ENCODE data around the gene LOXL4.

LOXL4 gene

DNA sequence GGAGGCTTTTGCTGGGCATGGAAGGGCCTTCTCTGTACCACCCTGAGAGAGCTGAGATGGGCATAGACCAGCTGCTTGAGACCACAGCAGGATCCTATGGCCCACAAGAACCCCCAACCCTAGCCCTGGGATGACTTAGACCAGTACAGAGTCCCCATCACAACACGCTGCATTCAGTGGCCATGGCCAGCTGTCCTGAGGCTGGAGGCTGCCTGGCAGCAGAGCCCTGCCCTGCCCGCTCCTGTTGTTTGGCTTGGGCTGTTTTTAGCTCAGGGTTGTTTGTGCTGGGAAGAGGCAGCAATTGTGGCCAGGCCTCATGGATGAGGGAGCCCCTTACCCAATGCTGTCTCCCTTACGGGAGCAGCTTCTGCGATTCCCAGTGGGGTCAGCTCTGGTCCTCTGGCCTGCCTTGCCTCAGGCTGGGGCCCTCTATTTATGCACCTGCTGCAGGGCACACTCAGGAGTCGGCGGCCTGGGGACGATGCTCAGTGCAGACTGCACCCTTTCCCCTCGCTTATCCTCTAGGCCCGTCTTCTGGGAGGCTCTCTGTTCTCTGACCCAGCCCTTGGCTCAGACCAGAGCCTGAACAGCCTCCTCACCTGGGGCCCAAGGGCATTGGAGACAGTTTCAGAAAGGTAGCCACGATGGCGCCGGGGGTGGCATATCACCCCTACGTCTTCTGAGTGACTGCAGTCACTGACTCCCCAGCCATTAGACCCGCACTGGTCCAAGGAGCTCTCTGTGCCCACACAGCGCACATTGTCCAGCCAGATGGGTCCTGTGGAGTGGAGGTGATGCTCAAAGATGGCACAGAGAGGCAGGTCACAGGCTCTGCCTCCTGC lies 6.3 kb downstream of the LOXL4 start:
- no peak for FAIRE-seq
- no peak for TF ChIP-seq POLR2A (IDR thresholded peaks at IDR 0.05; ENCODE audit: low read depth, low read length)
- no peak for TF ChIP-seq TAF1 (IDR thresholded peaks at IDR 0.05; ENCODE audit: borderline replicate concordance, low read depth, low read length)
- no peak for TF ChIP-seq POLR2AphosphoS5 (IDR thresholded peaks at IDR 0.05; ENCODE audit: low read depth, low read length)
- DNase-seq (ENCODE audit: insufficient read length) = no peak

DNA sequence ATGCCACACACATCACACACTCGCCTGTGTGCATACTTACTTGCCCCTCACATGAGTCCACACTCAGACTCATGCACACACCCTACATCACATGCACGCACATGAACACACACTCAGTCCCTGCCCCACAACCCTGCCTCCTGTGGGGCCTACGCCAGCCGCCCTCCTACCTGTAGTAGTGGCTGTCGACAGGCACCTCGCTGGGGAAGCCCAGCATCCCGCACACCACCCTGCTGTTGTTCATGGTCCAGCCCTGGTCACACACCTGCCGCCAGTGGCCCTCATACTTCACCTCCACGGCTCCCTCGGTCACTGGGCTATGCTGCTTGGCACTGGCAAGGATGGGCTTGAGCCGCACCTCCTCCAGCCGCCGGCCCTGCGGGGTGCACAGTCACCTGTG lies 7.2 kb downstream of the LOXL4 start:
- FAIRE-seq (no peak), DNase-seq (ENCODE audit: insufficient read length) (no peak)
- TF ChIP-seq POLR2AphosphoS5 (IDR thresholded peaks at IDR 0.05; ENCODE audit: low read depth, low read length) (no peak), POLR2A (IDR thresholded peaks at IDR 0.05; ENCODE audit: low read depth, low read length) (no peak), TAF1 (IDR thresholded peaks at IDR 0.05; ENCODE audit: borderline replicate concordance, low read depth, low read length) (no peak)

DNA sequence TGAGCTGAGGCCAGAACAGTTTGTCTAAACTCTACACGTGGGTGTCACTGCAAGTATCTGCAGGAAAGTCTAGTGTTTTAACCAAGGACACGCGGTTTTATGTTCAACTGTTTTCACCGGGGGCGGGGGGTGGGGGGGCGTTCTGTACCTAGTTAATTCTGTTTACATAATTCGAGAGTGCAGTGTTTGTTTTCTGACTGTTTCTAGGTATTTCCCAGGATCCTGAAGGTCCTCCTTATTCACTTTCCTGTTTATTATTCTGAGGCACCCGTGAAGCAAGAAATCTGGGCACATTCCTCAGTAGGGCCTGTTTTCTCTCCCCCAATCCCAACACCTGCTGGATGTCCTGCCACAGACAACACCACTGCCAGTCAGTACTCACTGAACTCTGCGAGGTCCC lies 7.6 kb downstream of the LOXL4 start:
- DNase-seq (ENCODE audit: insufficient read length) = no peak
- FAIRE-seq = no peak
- TF ChIP-seq POLR2A (IDR thresholded peaks at IDR 0.05; ENCODE audit: low read depth, low read length) (no peak), TAF1 (IDR thresholded peaks at IDR 0.05; ENCODE audit: borderline replicate concordance, low read depth, low read length) (no peak), POLR2AphosphoS5 (IDR thresholded peaks at IDR 0.05; ENCODE audit: low read depth, low read length) (no peak)

DNA sequence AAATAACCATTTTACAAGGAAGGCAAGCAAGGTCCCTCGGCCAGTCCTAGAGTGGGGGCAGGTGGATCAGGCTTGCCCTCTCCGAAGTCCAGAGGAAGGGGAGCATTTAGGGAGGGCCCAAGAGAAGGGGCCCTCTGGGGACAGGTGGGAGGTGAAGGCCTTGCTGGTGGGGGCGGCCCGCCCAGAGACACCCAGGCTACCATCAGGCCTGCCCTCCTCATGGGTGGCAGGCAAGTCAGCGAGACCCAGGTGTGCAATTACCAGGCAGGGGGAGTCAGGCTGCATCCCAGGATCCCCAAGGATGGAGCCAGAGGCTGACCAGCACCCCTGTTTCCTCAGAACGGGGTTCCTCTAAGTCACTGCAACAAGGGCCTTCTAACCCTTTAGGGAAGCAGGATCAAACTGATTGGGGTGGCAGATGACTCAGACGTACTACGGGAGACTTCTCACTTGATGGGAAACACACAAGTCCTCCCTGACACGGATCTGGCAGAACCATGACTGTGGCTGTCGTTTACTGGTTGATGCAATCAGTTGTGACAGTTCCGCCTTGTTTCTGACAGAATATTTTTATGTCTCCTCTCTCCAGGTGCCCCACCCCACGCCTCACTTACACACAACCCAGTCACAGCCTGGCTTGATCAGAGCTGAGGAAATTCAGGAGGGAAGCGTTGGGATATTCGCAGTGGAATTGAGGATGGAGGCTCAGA lies 8.2 kb downstream of the LOXL4 start:
- no peak for FAIRE-seq
- TF ChIP-seq POLR2A (IDR thresholded peaks at IDR 0.05; ENCODE audit: low read depth, low read length) = no peak
- no peak for TF ChIP-seq POLR2AphosphoS5 (IDR thresholded peaks at IDR 0.05; ENCODE audit: low read depth, low read length)
- DNase-seq (ENCODE audit: insufficient read length) = no peak

DNA sequence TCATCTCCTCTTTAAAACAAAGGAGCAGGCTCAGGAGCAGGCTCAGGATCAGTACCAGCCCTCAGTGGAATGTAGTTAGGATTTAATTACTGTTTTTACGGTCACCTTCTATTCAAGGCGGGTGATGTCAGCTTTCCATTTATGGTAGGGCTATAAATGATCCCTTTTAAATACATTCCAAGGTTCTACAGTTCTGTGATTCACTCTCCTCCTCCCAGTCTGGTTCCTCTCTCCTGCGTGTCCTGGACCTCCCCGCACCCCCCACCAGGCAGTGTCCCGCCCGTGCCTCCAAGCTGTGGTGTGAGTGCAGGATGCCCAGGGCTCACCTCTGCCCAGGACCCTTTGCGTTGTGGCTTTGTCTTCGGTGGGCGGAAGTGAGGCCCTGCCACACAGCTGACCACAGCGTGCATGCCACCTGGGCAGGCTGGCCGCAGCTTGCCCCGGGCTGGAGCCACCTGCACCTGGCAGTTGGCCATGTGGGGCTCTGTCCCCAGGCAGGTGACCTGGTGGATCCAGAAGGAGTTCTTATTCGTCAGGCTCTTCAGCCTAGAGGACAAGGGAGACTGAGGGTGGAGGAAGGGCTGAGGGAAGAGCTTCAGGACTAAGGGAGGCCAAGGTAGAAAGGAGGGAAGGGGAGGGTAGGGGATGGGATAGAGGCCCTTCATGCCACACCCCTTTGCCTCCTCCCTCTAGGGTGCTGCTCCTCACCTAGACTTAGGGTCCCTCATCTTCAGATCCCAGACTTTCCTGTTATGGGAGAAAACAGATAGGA lies 9.1 kb downstream of the LOXL4 start:
- TF ChIP-seq TAF1 (IDR thresholded peaks at IDR 0.05; ENCODE audit: borderline replicate concordance, low read depth, low read length) (no peak), POLR2AphosphoS5 (IDR thresholded peaks at IDR 0.05; ENCODE audit: low read depth, low read length) (no peak), POLR2A (IDR thresholded peaks at IDR 0.05; ENCODE audit: low read depth, low read length) (no peak)
- DNase-seq (ENCODE audit: insufficient read length) (no peak), FAIRE-seq (no peak)

DNA sequence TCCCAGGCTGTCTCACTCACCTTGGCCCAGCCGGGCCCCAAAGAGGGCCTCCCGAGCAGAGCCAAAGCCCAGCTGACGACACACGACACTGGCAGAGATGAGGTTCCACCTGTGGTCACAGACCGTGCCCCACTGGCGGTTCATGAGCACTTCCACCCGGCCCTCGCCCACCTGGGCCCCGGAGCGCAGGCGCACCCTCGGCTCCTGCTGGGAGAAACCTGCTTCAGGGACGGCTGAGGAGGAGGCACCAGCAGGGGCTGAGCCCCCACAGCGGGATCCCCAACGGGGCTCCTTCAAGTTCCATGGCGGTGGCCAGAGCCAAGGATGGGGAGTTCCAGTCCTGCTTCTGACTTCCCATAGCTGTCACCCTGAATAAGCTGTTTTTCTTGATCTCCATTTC lies 10.0 kb downstream of the LOXL4 start:
- DNase-seq (ENCODE audit: insufficient read length) (no peak), FAIRE-seq (no peak)
- TF ChIP-seq POLR2AphosphoS5 (IDR thresholded peaks at IDR 0.05; ENCODE audit: low read depth, low read length) (no peak), POLR2A (IDR thresholded peaks at IDR 0.05; ENCODE audit: low read depth, low read length) (no peak), TAF1 (IDR thresholded peaks at IDR 0.05; ENCODE audit: borderline replicate concordance, low read depth, low read length) (no peak)

DNA sequence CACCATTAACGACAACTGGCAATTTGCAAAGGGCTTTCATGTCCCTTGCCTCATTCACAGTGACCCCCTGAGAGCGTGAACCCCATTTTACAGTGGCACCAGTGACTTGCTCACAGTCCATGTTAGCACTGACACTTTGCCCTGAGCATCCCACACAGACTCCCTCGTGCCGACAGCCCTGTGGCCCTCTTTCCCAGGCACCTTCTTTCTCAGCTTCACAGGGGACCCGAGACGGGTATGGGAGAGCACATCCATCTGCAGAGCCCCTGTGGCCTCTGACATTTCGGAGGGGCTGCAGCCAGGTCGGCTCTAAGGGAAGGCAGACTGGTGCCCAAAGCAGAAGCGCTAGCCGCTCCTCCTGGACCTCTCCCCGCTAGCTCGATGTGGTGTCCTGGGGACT lies 10.8 kb downstream of the LOXL4 start:
- FAIRE-seq (no peak), DNase-seq (ENCODE audit: insufficient read length) (no peak)
- TF ChIP-seq POLR2A (IDR thresholded peaks at IDR 0.05; ENCODE audit: low read depth, low read length) = no peak
- no peak for TF ChIP-seq POLR2AphosphoS5 (IDR thresholded peaks at IDR 0.05; ENCODE audit: low read depth, low read length)
- TF ChIP-seq TAF1 (IDR thresholded peaks at IDR 0.05; ENCODE audit: borderline replicate concordance, low read depth, low read length) = no peak

DNA sequence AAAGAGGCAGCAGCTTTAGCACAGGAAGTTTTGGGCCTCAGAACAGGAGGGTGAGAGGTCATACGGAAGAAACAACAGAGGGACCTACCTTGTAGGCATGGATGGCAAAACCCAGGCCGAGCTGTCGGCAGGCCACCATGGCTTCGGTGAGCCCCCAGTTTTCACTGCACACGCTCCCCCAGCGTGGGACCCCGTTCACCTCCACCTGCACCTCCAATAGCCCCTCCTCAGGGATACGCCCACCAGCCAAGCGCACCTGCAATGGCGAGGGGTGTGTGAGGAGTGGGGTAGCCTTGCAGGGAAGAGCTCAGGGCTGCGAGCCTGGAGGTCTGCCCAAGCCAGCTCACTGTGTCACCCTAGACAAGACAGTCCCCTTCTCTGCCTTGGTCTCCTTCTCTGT lies 11.3 kb downstream of the LOXL4 start:
- no peak for TF ChIP-seq TAF1 (IDR thresholded peaks at IDR 0.05; ENCODE audit: borderline replicate concordance, low read depth, low read length)
- no peak for TF ChIP-seq POLR2AphosphoS5 (IDR thresholded peaks at IDR 0.05; ENCODE audit: low read depth, low read length)
- TF ChIP-seq POLR2A (IDR thresholded peaks at IDR 0.05; ENCODE audit: low read depth, low read length) = no peak
- DNase-seq (ENCODE audit: insufficient read length) (no peak), FAIRE-seq (no peak)

DNA sequence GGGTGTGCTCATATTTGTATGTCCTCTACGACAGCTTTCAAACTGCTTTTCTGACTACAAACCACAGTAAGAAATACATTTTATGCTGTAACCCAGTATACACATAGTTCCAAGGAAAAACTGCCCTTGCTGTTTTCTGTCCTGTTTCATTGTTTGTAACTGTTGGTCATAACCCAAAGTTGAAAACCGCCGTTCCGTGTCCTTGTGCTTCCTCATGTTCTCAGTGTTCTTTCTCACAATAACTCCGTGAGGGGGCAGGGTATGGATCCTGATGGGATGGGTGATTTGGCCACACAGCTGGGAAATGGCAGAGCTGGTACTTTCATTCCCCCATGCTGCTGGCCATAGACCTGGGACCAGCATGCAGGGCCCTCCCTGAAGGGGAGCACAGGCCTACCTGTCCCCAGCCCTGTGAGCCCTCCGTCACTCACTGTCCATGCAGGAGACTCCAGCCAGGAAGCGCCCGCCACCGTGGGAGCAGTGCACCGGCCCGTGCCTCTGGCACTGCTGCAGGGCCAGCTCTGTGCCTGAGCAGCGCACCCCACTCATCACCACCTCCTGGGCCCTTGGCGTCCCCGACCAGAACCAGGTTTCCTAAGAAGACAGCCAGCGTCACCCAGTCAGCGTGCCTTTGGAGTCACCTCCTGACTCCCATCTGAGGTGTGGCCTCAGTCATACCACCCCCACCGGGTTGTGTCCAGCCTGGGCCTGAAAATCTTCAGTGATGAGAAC lies 12.7 kb downstream of the LOXL4 start:
- DNase-seq (ENCODE audit: insufficient read length) (no peak), FAIRE-seq (no peak)
- TF ChIP-seq TAF1 (IDR thresholded peaks at IDR 0.05; ENCODE audit: borderline replicate concordance, low read depth, low read length) (no peak), POLR2AphosphoS5 (IDR thresholded peaks at IDR 0.05; ENCODE audit: low read depth, low read length) (no peak), POLR2A (IDR thresholded peaks at IDR 0.05; ENCODE audit: low read depth, low read length) (no peak)

DNA sequence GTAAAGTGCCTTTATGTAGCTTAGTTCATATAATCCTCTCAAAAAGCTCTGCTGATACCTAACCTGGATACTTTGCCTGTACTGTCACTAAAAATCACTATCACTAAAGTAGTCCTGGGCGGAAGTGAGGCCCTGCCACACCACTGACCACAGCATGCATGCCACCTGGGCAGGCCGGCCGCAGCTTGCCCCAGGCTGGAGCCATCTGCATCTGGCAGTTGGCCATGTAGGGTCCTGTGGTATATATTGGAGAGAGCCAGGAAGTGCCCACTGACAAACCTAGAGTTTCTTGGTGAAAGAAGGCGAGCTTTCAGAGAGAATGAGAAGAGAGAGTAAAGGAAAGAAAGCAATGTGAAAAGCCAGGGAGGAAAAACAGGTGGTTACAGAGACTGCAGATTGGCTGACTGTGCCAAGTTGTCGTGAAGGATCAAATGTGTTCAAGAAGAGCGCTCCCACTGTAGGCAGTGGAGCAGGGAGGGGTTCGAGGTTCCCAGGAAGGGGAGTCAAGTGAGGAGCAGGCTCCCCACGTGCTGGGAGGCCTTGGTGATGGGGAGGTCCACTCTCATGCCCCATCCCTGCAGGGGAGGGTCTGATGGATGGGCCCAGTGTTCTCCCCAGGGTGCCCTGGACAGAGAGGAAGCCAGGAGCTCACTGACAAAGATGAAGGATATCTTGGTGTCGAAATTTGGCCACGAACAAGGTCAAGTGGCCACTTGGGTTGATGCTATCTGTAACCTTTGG lies 13.6 kb downstream of the LOXL4 start:
- TF ChIP-seq TAF1 (IDR thresholded peaks at IDR 0.05; ENCODE audit: borderline replicate concordance, low read depth, low read length) (no peak), POLR2A (IDR thresholded peaks at IDR 0.05; ENCODE audit: low read depth, low read length) (no peak), POLR2AphosphoS5 (IDR thresholded peaks at IDR 0.05; ENCODE audit: low read depth, low read length) (no peak)
- DNase-seq (ENCODE audit: insufficient read length) (no peak), FAIRE-seq (no peak)

All from GM12892 (cell line).